HG03045 (cell line): ENCODE measurements around the gene TGFBR2.

ENCODE experiments used
- ATAC-seq: cut with Tn5 transposase; IDR thresholded peaks from one replicate; pipeline ENCODE4 v1.9.1; 2021; ENCODE audit warnings: mild to moderate bottlenecking, moderate library complexity; ENCODE audit not compliant: unreplicated experiment

The TGFBR2 gene

GRCh38 chr3:30708472-30708871 is 102.1 kb downstream of the TGFBR2 start:
- no peak for ATAC-seq

- ATAC-seq: no peak
Observed at GRCh38 chr3:30710017-30710416, 103.6 kb downstream of the TGFBR2 start.

- ATAC-seq: no peak
Observed at GRCh38 chr3:30711151-30711550, 104.8 kb downstream of the TGFBR2 start.

GRCh38 chr3:30711867-30712266 is 105.5 kb downstream of the TGFBR2 start:
- ATAC-seq: no peak

- ATAC-seq: no peak
Observed at GRCh38 chr3:30712991-30713390, 106.6 kb downstream of the TGFBR2 start.

- no peak for ATAC-seq
Observed at GRCh38 chr3:30713885-30714503, 107.6 kb downstream of the TGFBR2 start.

- ATAC-seq: no peak
Observed at GRCh38 chr3:30719536-30719935, 113.1 kb downstream of the TGFBR2 start.

GRCh38 chr3:30720586-30721313 is 114.3 kb downstream of the TGFBR2 start:
- no peak for ATAC-seq

GRCh38 chr3:30721314-30721634 is 114.9 kb downstream of the TGFBR2 start:
- no peak for ATAC-seq

GRCh38 chr3:30723211-30723610 is 116.8 kb downstream of the TGFBR2 start:
- ATAC-seq: no peak

- no peak for ATAC-seq
Observed at GRCh38 chr3:30724863-30725262, 118.5 kb downstream of the TGFBR2 start.

- ATAC-seq: no peak
Observed at GRCh38 chr3:30728143-30728542, 121.7 kb downstream of the TGFBR2 start.

- no peak for ATAC-seq
Observed at GRCh38 chr3:30729512-30729911, 123.1 kb downstream of the TGFBR2 start.

- no peak for ATAC-seq
Observed at GRCh38 chr3:30729936-30730335, 123.5 kb downstream of the TGFBR2 start.

- no peak for ATAC-seq
Observed at GRCh38 chr3:30730967-30731366, 124.6 kb downstream of the TGFBR2 start.

- no peak for ATAC-seq
Observed at GRCh38 chr3:30733209-30733608, 126.8 kb downstream of the TGFBR2 start.

- ATAC-seq: no peak
Observed at GRCh38 chr3:30733696-30734095, 127.3 kb downstream of the TGFBR2 start.

GRCh38 chr3:30737743-30738499 is 131.5 kb downstream of the TGFBR2 start:
- ATAC-seq: no peak

- ATAC-seq: no peak
Observed at GRCh38 chr3:30738605-30739004, 132.2 kb downstream of the TGFBR2 start.

- ATAC-seq: no peak
Observed at GRCh38 chr3:30741889-30742288, 135.5 kb downstream of the TGFBR2 start.

- ATAC-seq: no peak
Observed at GRCh38 chr3:30742796-30743619, 136.6 kb downstream of the TGFBR2 start.
